Astrocyte (in vitro differentiated cells and primary cell): ENCODE measurements around the gene OR5H1. TPM values are rescaled to one million over a fixed set of nuclear protein-coding genes. Genes with fewer than 3 reads are reported as not detected.

Source experiments
- DNase-seq: peaks from one replicate; pipeline ENCODE4 v3.0.0-alpha.2; 2010; ENCODE audit warnings: low read depth
- FAIRE-seq: peaks from 2 replicates; lab custom pipeline; 2011; peaks lifted over from hg19 to GRCh38; lab: Jason Lieb, UNC
- H2AFZ ChIP-seq: 2 replicates; pipeline ENCODE4 v1.6.0; 2012; ENCODE audit warnings: low read depth, low read length, inconsistent platforms
- H3K27ac ChIP-seq: 2 replicates; pipeline ENCODE4 v1.5.1; 2011; ENCODE audit warnings: low read depth, low read length, inconsistent platforms
- H3K27me3 ChIP-seq: 2 replicates; pipeline ENCODE4 v1.6.0; 2011; ENCODE audit warnings: low read length, inconsistent platforms; ENCODE audit not compliant: insufficient read depth
- H3K36me3 ChIP-seq: 2 replicates; pipeline ENCODE4 v1.5.1; 2011; ENCODE audit warnings: low read length, inconsistent platforms; ENCODE audit not compliant: insufficient read depth
- H3K4me1 ChIP-seq: 2 replicates; pipeline ENCODE4 v1.5.1; 2011; ENCODE audit warnings: low read length, inconsistent platforms; ENCODE audit not compliant: insufficient read depth
- H3K4me2 ChIP-seq: 2 replicates; pipeline ENCODE4 v1.6.0; 2012; ENCODE audit warnings: low read length, inconsistent platforms
- H3K4me3 ChIP-seq: 2 replicates; pipeline ENCODE4 v1.5.1; 2011; ENCODE audit warnings: low read depth, mild to moderate bottlenecking, low read length, inconsistent platforms; ENCODE audit not compliant: insufficient read depth
- H3K79me2 ChIP-seq: 2 replicates; pipeline ENCODE4 v1.6.0; 2012; ENCODE audit warnings: mild to moderate bottlenecking, low read length, inconsistent platforms; ENCODE audit not compliant: insufficient read depth
- H3K9ac ChIP-seq: 2 replicates; pipeline ENCODE4 v1.6.0; 2012; ENCODE audit warnings: mild to moderate bottlenecking, low read length, inconsistent platforms
- H3K9me3 ChIP-seq: 2 replicates; pipeline ENCODE4 v1.5.1; 2012; ENCODE audit warnings: low read depth, mild to moderate bottlenecking, low read length, inconsistent platforms; ENCODE audit not compliant: insufficient read depth
- H4K20me1 ChIP-seq: 2 replicates; pipeline ENCODE4 v1.6.0; 2012; ENCODE audit warnings: low read length, inconsistent platforms; ENCODE audit not compliant: insufficient read depth
- H3K27ac Mint-ChIP-seq: one replicate; pipeline ENCODE4 v1.8.0; 2021; ENCODE audit warnings: mild to moderate bottlenecking, mixed read lengths; ENCODE audit not compliant: unreplicated experiment
- H3K27me3 Mint-ChIP-seq: one replicate; pipeline ENCODE4 v1.8.0; 2021; ENCODE audit warnings: low read depth, mixed read lengths; ENCODE audit not compliant: unreplicated experiment
- H3K36me3 Mint-ChIP-seq: one replicate; pipeline ENCODE4 v1.8.0; 2021; ENCODE audit warnings: low read depth, mixed read lengths; ENCODE audit not compliant: unreplicated experiment
- H3K4me1 Mint-ChIP-seq: one replicate; pipeline ENCODE4 v1.8.0; 2021; ENCODE audit warnings: low read depth, mixed read lengths; ENCODE audit not compliant: unreplicated experiment
- H3K4me3 Mint-ChIP-seq: one replicate; pipeline ENCODE4 v1.8.0; 2021; ENCODE audit warnings: mild to moderate bottlenecking, moderate library complexity, mixed read lengths; ENCODE audit not compliant: unreplicated experiment
- H3K9me3 Mint-ChIP-seq: one replicate; pipeline ENCODE4 v1.8.0; 2021; ENCODE audit warnings: mild to moderate bottlenecking, mixed read lengths; ENCODE audit not compliant: unreplicated experiment
- CTCF ChIP-seq: IDR thresholded peaks from 2 replicates; pipeline ENCODE4 v1.5.1; 2011; ENCODE audit warnings: low read depth, mild to moderate bottlenecking, inconsistent platforms, low read length, moderate library complexity; ENCODE audit not compliant: insufficient read depth
- EZH2 ChIP-seq: IDR thresholded peaks from 2 replicates; pipeline ENCODE4 v1.6.1; 2012; ENCODE audit warnings: mild to moderate bottlenecking, low read length, inconsistent platforms; ENCODE audit not compliant: insufficient read depth
- total RNA-seq: library from RNA; stranded (reverse); gene quantifications from 2 replicates; pipeline ENCODE4 v1.2.1, GENCODE V29; 2021

The OR5H1 gene
- total RNA-seq, 1 donor from 2014 or later: not detected

- Mint-ChIP-seq H3K4me1 (no peaks in the 10 kb centered on the region), H3K27me3 (no peaks in the 10 kb centered on the region), H3K27ac (no peak overlapping the region), H3K4me3 (no peak overlapping the region), H3K9me3 (peaks cover 5% of the 10 kb centered on the region), H3K36me3 (no peaks in the 10 kb centered on the region)
- H2AFZ ChIP-seq: no peak overlapping the region
- peaks cover 4% of the 10 kb centered on the region for H3K9me3 ChIP-seq
- TF ChIP-seq CTCF: no peak
- no peak for TF ChIP-seq EZH2
- no peaks in the 10 kb centered on the region for H4K20me1 ChIP-seq
- H3K4me2 ChIP-seq: no peak overlapping the region
- no peaks in the 10 kb centered on the region for H3K27me3 ChIP-seq
- DNase-seq (no peak), FAIRE-seq (no peak)
- H3K79me2 ChIP-seq: no peaks in the 10 kb centered on the region
- no peaks in the 10 kb centered on the region for H3K4me1 ChIP-seq
- H3K4me3 ChIP-seq: no peak overlapping the region
- H3K9ac ChIP-seq: no peak overlapping the region
- H3K27ac ChIP-seq: no peak overlapping the region
- no peaks in the 10 kb centered on the region for H3K36me3 ChIP-seq
Measured at GRCh38 chr3:98110550-98110908, 20.0 kb upstream of the OR5H1 start.

- H3K4me1 ChIP-seq: no peaks in the 10 kb centered on the region
- H3K4me3 Mint-ChIP-seq: no peak overlapping the region
- no peaks in the 10 kb centered on the region for H3K36me3 Mint-ChIP-seq
- no peak overlapping the region for H3K4me3 ChIP-seq
- H4K20me1 ChIP-seq: no peaks in the 10 kb centered on the region
- H3K4me1 Mint-ChIP-seq: no peaks in the 10 kb centered on the region
- FAIRE-seq: no peak
- no peak overlapping the region for H2AFZ ChIP-seq
- H3K36me3 ChIP-seq: no peaks in the 10 kb centered on the region
- H3K9ac ChIP-seq: no peak overlapping the region
- H3K27ac Mint-ChIP-seq: no peak overlapping the region
- no peak for TF ChIP-seq EZH2
- TF ChIP-seq CTCF: no peak
- no peak overlapping the region for H3K27ac ChIP-seq
- no peaks in the 10 kb centered on the region for H3K79me2 ChIP-seq
- H3K27me3 Mint-ChIP-seq: no peaks in the 10 kb centered on the region
- no peak overlapping the region for H3K4me2 ChIP-seq
- DNase-seq: no peak
- H3K9me3 Mint-ChIP-seq: peaks cover 10% of the 10 kb centered on the region
- peaks cover 4% of the 10 kb centered on the region for H3K9me3 ChIP-seq
- no peaks in the 10 kb centered on the region for H3K27me3 ChIP-seq
Measured at GRCh38 chr3:98114264-98114663, 16.3 kb upstream of the OR5H1 start.

GRCh38 chr3:98115717-98116116, 14.8 kb upstream of the OR5H1 start:
- H3K27ac Mint-ChIP-seq: no peak overlapping the region
- H3K36me3 Mint-ChIP-seq: no peaks in the 10 kb centered on the region
- TF ChIP-seq CTCF (no peak), EZH2 (no peak)
- H3K9me3 Mint-ChIP-seq: peaks cover 10% of the 10 kb centered on the region
- Histone ChIP-seq H3K27me3 (no peaks in the 10 kb centered on the region), H3K27ac (no peak overlapping the region), H3K9ac (no peak overlapping the region), H4K20me1 (no peaks in the 10 kb centered on the region), H2AFZ (no peak overlapping the region), H3K4me2 (no peak overlapping the region), H3K4me3 (no peak overlapping the region), H3K9me3 (peaks cover 4% of the 10 kb centered on the region), H3K4me1 (no peaks in the 10 kb centered on the region), H3K36me3 (no peaks in the 10 kb centered on the region), H3K79me2 (no peaks in the 10 kb centered on the region)
- H3K4me3 Mint-ChIP-seq: no peak overlapping the region
- FAIRE-seq (no peak), DNase-seq (no peak)
- no peaks in the 10 kb centered on the region for H3K4me1 Mint-ChIP-seq
- no peaks in the 10 kb centered on the region for H3K27me3 Mint-ChIP-seq
